AG09309 (cell line): Measurements from ENCODE around the gene MYL7.

ENCODE experiments used
- DNase-seq: peaks from one replicate; pipeline ENCODE4 v3.0.0-alpha.2; 2010; ENCODE audit warnings: low read depth
- H3K4me3 ChIP-seq: 2 replicates; pipeline ENCODE4 v1.5.1; 2011; ENCODE audit warnings: mild to moderate bottlenecking, low read depth, low read length, moderate library complexity; ENCODE audit not compliant: control insufficient read depth
- CTCF ChIP-seq: IDR thresholded peaks from 2 replicates; pipeline ENCODE4 v1.5.1; 2011; ENCODE audit warnings: mild to moderate bottlenecking, low read depth, low read length, inconsistent platforms; ENCODE audit not compliant: insufficient read depth, control insufficient read depth; ENCODE audit errors: missing control alignments

The MYL7 gene

GRCh38 chr7:44141221-44141850 is at the start of gene MYL7:
Gene MYL7, minus strand, starts transcription at chr7:44141332. Its CDS starts 27 bp downstream, at chr7:44141305.
- no peak within 1 kb of the TSS for H3K4me3 ChIP-seq
- DNase-seq = no peak
- TF ChIP-seq CTCF = no peak

- TF ChIP-seq CTCF = no peak
- no peak for DNase-seq
- H3K4me3 ChIP-seq = no peak overlapping the region
Measured at GRCh38 chr7:44189993-44190872, 49.1 kb upstream of the MYL7 start.

- H3K4me3 ChIP-seq = no peak within 1 kb of the TSS
- no peak for DNase-seq
- TF ChIP-seq CTCF = no peak
Measured at GRCh38 chr7:44189286-44189992, 48.3 kb upstream of the MYL7 start, which contains the start of gene GCK. Gene GCK, minus strand, starts transcription at chr7:44189439. Its CDS starts 486 bp downstream, at chr7:44188953.

- no peak for TF ChIP-seq CTCF
- DNase-seq = no peak
- H3K4me3 ChIP-seq = no peak overlapping the region
Measured at GRCh38 chr7:44188480-44189225, 47.5 kb upstream of the MYL7 start.

- no peak for TF ChIP-seq CTCF
Measured at GRCh38 chr7:44187636-44188416, 46.7 kb upstream of the MYL7 start.

More at GRCh38 chr7:44187636-44188416, 46.7 kb upstream of the MYL7 start:
- no peak overlapping the region for H3K4me3 ChIP-seq
- no peak for DNase-seq
